ENCODE measurements around the gene GABRG3.

GABRG3 gene

DNA sequence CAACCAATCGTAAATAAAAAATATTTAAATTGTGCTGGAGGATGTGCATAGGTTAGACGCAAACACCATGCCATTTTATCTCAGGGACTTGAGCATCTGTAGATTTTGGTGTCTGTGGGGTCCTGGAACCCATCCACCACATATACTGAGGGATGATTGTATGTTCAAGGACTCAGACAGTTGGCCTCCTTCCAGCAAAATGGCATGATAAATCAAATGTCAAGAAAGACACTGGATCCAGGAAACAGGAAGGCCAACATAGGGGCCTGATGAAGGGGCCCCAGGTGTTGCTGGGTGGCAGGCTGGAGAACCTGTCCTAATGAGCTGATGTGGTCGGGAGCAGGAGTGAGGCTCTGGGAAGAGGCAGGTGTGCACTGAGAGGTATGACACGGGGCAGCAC lies 289.5 kb downstream of the GABRG3 start:
- no peaks in the 10 kb centered on the region for H3K9me3 ChIP-seq (ENCODE audit: insufficient read depth, low read length)
- no peaks in the 10 kb centered on the region for H3K27me3 ChIP-seq (ENCODE audit: insufficient read depth, insufficient read length)
- H3K9ac ChIP-seq (ENCODE audit: insufficient read length, low read depth) = no peak overlapping the region
- no peak overlapping the region for H3K4me3 ChIP-seq (ENCODE audit: insufficient read length, low read depth)
- no peaks in the 10 kb centered on the region for H3K36me3 ChIP-seq (ENCODE audit: insufficient read depth, insufficient read length, low read length)
- DNase-seq (ENCODE audit: low read depth, low spot score) = no peak
- no peak for TF ChIP-seq ZNF274 (IDR thresholded peaks at IDR 0.05; ENCODE audit: low read depth, low read length)
- no peak for TF ChIP-seq YY1 (IDR thresholded peaks at IDR 0.05; ENCODE audit: insufficient read depth, insufficient read length)
- TF ChIP-seq SUZ12 (IDR thresholded peaks at IDR 0.05; ENCODE audit: extremely low read depth, insufficient read depth, insufficient read length) = no peak
- H3K4me1 ChIP-seq (ENCODE audit: insufficient read depth, insufficient read length) = no peaks in the 10 kb centered on the region

DNA sequence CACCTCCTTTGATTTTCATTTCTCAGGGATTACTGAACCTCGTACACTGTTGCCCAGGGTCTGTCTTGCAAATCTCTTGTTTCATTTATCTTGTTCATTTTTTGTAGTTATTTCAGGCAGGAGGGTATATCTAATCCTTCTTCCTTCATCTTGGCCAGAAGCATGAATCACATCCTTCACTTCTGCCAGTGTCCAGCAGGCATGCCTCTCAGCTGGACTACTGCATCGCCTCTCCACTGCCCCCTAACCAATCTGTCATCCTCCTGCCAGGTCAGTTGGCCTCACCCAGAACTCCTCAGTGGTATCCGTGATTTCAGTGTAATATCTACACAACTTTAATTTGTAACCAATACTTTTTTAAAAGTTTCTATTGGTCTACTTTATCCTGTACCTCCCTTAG lies 297.9 kb downstream of the GABRG3 start:
- no peaks in the 10 kb centered on the region for H3K36me3 ChIP-seq (ENCODE audit: insufficient read depth, insufficient read length, low read length)
- TF ChIP-seq SUZ12 (IDR thresholded peaks at IDR 0.05; ENCODE audit: extremely low read depth, insufficient read depth, insufficient read length) (no peak), YY1 (IDR thresholded peaks at IDR 0.05; ENCODE audit: insufficient read depth, insufficient read length) (no peak), ZNF274 (IDR thresholded peaks at IDR 0.05; ENCODE audit: low read depth, low read length) (no peak)
- no peaks in the 10 kb centered on the region for H3K27me3 ChIP-seq (ENCODE audit: insufficient read depth, insufficient read length)
- no peaks in the 10 kb centered on the region for H3K9me3 ChIP-seq (ENCODE audit: insufficient read depth, low read length)
- H3K9ac ChIP-seq (ENCODE audit: insufficient read length, low read depth) = no peak overlapping the region
- no peaks in the 10 kb centered on the region for H3K4me1 ChIP-seq (ENCODE audit: insufficient read depth, insufficient read length)
- no peak for DNase-seq (ENCODE audit: low read depth, low spot score)
- no peak overlapping the region for H3K4me3 ChIP-seq (ENCODE audit: insufficient read length, low read depth)

DNA sequence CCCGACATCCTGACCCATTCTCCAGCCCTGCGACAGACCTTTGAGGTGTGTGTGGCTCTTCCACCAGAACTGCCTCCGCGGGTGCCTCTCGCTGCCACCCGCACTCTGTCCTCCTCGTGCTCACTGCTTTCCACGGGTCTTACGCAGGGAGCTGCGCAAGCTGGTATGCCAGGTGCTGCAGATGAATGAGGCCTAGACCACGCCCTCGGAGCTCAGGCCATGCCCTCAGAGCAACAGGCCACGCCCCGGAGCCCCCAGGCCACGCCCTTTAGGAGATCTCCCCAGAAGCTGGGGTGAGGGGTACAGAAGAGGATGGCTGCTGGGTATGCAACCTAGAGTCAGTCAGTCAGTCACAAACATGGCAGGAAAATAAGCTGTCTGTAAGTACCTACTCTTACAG lies 300.3 kb downstream of the GABRG3 start:
- Histone ChIP-seq H3K36me3 (ENCODE audit: insufficient read depth, insufficient read length, low read length) (no peaks in the 10 kb centered on the region), H3K9ac (ENCODE audit: insufficient read length, low read depth) (no peak overlapping the region), H3K4me3 (ENCODE audit: insufficient read length, low read depth) (no peak overlapping the region), H3K9me3 (ENCODE audit: insufficient read depth, low read length) (no peaks in the 10 kb centered on the region), H3K27me3 (ENCODE audit: insufficient read depth, insufficient read length) (no peaks in the 10 kb centered on the region), H3K4me1 (ENCODE audit: insufficient read depth, insufficient read length) (no peaks in the 10 kb centered on the region)
- TF ChIP-seq YY1 (IDR thresholded peaks at IDR 0.05; ENCODE audit: insufficient read depth, insufficient read length) = no peak
- no peak for TF ChIP-seq ZNF274 (IDR thresholded peaks at IDR 0.05; ENCODE audit: low read depth, low read length)
- no peak for TF ChIP-seq SUZ12 (IDR thresholded peaks at IDR 0.05; ENCODE audit: extremely low read depth, insufficient read depth, insufficient read length)
- DNase-seq (ENCODE audit: low read depth, low spot score) = no peak

DNA sequence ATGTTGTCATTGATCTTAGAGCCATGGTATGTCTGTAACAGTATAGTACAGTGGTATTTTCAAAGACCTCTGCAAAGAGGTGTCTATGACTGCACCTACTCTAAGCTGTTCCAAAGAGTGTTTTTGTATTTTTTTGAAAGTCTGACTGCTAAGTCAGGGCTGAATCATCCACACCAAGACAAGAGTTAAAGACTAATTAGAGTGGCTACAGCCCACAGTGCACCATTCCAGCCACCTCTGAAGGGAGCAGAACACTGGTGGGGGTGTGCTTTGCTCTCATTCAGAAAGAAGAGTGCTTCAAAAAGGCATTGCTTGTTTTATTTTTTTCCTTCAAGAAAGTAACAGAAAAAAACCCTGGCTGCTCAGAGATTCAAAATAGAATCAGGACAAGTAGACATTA lies 301.4 kb downstream of the GABRG3 start:
- Histone ChIP-seq H3K9me3 (ENCODE audit: insufficient read depth, low read length) (no peaks in the 10 kb centered on the region), H3K4me1 (ENCODE audit: insufficient read depth, insufficient read length) (no peaks in the 10 kb centered on the region), H3K9ac (ENCODE audit: insufficient read length, low read depth) (no peak overlapping the region), H3K36me3 (ENCODE audit: insufficient read depth, insufficient read length, low read length) (no peaks in the 10 kb centered on the region), H3K4me3 (ENCODE audit: insufficient read length, low read depth) (no peak overlapping the region), H3K27me3 (ENCODE audit: insufficient read depth, insufficient read length) (no peaks in the 10 kb centered on the region)
- DNase-seq (ENCODE audit: low read depth, low spot score) = no peak
- TF ChIP-seq YY1 (IDR thresholded peaks at IDR 0.05; ENCODE audit: insufficient read depth, insufficient read length) (no peak), SUZ12 (IDR thresholded peaks at IDR 0.05; ENCODE audit: extremely low read depth, insufficient read depth, insufficient read length) (no peak), ZNF274 (IDR thresholded peaks at IDR 0.05; ENCODE audit: low read depth, low read length) (no peak)

DNA sequence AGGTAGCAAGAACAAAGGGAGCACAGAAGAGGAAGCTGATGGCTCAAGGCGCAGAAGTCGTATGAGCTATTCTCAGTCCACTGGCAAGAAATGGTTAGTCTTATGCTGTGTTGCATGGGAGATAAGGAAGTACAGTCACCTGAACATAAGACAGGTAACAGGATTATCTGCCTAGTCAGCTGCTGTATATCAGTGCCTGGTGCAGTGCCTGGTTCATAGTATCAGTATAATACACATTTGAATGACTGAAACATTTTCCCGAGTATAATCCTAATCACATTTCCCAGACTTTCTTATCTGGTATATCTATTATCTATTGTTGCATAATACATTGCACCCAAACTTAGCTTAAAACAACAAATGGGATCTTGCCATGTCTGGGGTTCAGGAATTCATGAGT lies 302.5 kb downstream of the GABRG3 start:
- Histone ChIP-seq H3K4me1 (ENCODE audit: insufficient read depth, insufficient read length) (no peaks in the 10 kb centered on the region), H3K36me3 (ENCODE audit: insufficient read depth, insufficient read length, low read length) (no peaks in the 10 kb centered on the region), H3K9me3 (ENCODE audit: insufficient read depth, low read length) (no peaks in the 10 kb centered on the region), H3K9ac (ENCODE audit: insufficient read length, low read depth) (no peak overlapping the region), H3K27me3 (ENCODE audit: insufficient read depth, insufficient read length) (no peaks in the 10 kb centered on the region), H3K4me3 (ENCODE audit: insufficient read length, low read depth) (no peak overlapping the region)
- no peak for TF ChIP-seq YY1 (IDR thresholded peaks at IDR 0.05; ENCODE audit: insufficient read depth, insufficient read length)
- TF ChIP-seq SUZ12 (IDR thresholded peaks at IDR 0.05; ENCODE audit: extremely low read depth, insufficient read depth, insufficient read length) = no peak
- no peak for TF ChIP-seq ZNF274 (IDR thresholded peaks at IDR 0.05; ENCODE audit: low read depth, low read length)
- DNase-seq (ENCODE audit: low read depth, low spot score) = no peak

DNA sequence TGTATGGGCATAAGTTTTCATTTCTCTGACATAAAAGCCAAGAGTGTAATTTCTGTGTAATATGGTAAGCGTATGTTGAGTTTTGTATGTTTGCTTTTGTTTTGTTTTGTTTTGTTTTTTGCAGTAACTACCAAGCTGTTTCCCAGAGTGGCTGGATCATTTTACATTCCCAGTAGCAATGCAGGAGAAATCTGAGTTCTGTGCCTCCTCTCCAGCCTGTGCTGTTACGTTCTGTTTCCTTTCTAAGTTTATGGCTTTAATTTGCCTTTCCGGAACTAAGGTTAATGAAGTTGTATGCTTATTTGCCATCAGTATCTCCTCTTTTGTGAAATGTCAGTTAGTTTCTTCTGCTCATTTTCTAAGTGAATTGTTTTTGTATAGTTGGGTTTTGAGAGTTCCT lies 307.8 kb downstream of the GABRG3 start:
- no peaks in the 10 kb centered on the region for H3K9me3 ChIP-seq (ENCODE audit: insufficient read depth, low read length)
- TF ChIP-seq YY1 (IDR thresholded peaks at IDR 0.05; ENCODE audit: insufficient read depth, insufficient read length) (no peak), SUZ12 (IDR thresholded peaks at IDR 0.05; ENCODE audit: extremely low read depth, insufficient read depth, insufficient read length) (no peak), ZNF274 (IDR thresholded peaks at IDR 0.05; ENCODE audit: low read depth, low read length) (no peak)
- H3K4me1 ChIP-seq (ENCODE audit: insufficient read depth, insufficient read length) = no peaks in the 10 kb centered on the region
- no peak overlapping the region for H3K9ac ChIP-seq (ENCODE audit: insufficient read length, low read depth)
- no peaks in the 10 kb centered on the region for H3K27me3 ChIP-seq (ENCODE audit: insufficient read depth, insufficient read length)
- no peak overlapping the region for H3K4me3 ChIP-seq (ENCODE audit: insufficient read length, low read depth)
- DNase-seq (ENCODE audit: low read depth, low spot score) = no peak
- no peaks in the 10 kb centered on the region for H3K36me3 ChIP-seq (ENCODE audit: insufficient read depth, insufficient read length, low read length)

DNA sequence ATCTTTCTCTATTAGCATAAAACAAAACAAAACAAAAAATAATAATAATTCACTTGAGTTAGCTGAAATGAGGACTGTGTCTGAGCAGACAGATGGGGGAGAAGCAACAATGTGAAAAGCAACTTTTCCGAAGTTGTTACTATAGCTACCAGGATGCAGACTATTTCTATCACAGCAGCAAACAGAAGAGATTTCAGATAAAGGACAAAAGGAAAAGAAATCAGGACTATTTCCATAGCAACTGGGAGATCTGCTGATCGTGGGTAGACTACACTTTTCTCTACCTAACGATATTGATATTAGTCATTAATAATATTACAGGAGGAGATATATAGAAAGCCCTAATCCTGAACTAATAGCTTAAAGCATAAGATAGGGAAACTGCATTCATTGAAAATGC lies 321.7 kb downstream of the GABRG3 start:
- Histone ChIP-seq H3K4me1 (ENCODE audit: insufficient read depth, insufficient read length) (no peaks in the 10 kb centered on the region), H3K36me3 (ENCODE audit: insufficient read depth, insufficient read length, low read length) (no peaks in the 10 kb centered on the region), H3K9ac (ENCODE audit: insufficient read length, low read depth) (no peak overlapping the region), H3K9me3 (ENCODE audit: insufficient read depth, low read length) (no peaks in the 10 kb centered on the region), H3K27me3 (ENCODE audit: insufficient read depth, insufficient read length) (no peaks in the 10 kb centered on the region), H3K4me3 (ENCODE audit: insufficient read length, low read depth) (no peak overlapping the region)
- no peak for DNase-seq (ENCODE audit: low read depth, low spot score)
- TF ChIP-seq ZNF274 (IDR thresholded peaks at IDR 0.05; ENCODE audit: low read depth, low read length) = no peak
- TF ChIP-seq SUZ12 (IDR thresholded peaks at IDR 0.05; ENCODE audit: extremely low read depth, insufficient read depth, insufficient read length) = no peak
- no peak for TF ChIP-seq YY1 (IDR thresholded peaks at IDR 0.05; ENCODE audit: insufficient read depth, insufficient read length)

DNA sequence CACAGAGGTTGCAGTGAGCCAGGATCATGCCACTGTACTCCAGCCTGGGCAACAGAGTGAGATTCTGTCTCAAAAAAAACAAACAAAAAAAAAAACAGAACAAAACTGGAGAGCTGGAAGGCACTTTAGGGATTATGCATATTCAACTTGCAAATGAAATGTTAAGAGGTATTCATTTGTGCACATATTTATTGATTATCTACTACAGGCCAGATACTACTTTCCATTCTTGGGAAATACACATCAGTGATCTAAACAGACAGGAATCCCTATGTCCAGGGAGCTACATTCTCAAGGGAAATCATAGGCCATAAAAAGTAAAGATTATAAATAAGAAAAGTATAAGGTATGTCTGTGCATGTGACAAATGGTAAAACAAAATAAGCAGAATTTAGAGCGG lies 322.6 kb downstream of the GABRG3 start:
- H3K36me3 ChIP-seq (ENCODE audit: insufficient read depth, insufficient read length, low read length) = no peaks in the 10 kb centered on the region
- DNase-seq (ENCODE audit: low read depth, low spot score) = no peak
- H3K9me3 ChIP-seq (ENCODE audit: insufficient read depth, low read length) = no peaks in the 10 kb centered on the region
- no peak for TF ChIP-seq SUZ12 (IDR thresholded peaks at IDR 0.05; ENCODE audit: extremely low read depth, insufficient read depth, insufficient read length)
- no peak for TF ChIP-seq YY1 (IDR thresholded peaks at IDR 0.05; ENCODE audit: insufficient read depth, insufficient read length)
- no peak for TF ChIP-seq ZNF274 (IDR thresholded peaks at IDR 0.05; ENCODE audit: low read depth, low read length)
- no peaks in the 10 kb centered on the region for H3K27me3 ChIP-seq (ENCODE audit: insufficient read depth, insufficient read length)
- H3K4me1 ChIP-seq (ENCODE audit: insufficient read depth, insufficient read length) = no peaks in the 10 kb centered on the region
- no peak overlapping the region for H3K4me3 ChIP-seq (ENCODE audit: insufficient read length, low read depth)
- H3K9ac ChIP-seq (ENCODE audit: insufficient read length, low read depth) = no peak overlapping the region
